Measurements from ENCODE around the gene C5orf24.

DNA sequence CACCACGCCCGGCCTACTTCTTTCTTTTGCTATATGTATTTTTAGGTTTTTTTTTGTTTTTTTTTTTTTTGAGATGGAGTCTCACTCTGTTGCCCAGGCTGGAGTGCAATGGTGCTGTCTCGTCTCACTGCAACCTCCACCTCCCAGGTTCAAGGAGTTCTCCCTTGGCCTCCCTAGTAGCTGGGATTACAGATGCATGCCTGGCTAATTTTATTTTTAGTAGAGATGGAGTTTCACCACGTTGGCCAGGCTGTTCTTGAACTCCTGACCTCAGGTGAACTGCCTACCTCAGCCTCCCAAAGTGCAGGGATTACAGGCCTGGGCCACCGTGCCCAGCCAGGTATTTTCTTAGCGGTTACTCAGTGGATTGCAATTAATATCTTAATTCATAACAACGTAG lies 23.9 kb upstream of the C5orf24 start:
- TF ChIP-seq CTCF (IDR thresholded peaks at IDR 0.05) (no peak), POLR2A (IDR thresholded peaks at IDR 0.05) (no peak)

All from testis (tissue), 2 donors.